GM18508 (cell line): ENCODE measurements around the gene TMEM235.
"Not testable (repeated sequence)": the region's sequence is repeated elsewhere in the genome, so short reads cannot be mapped to it uniquely, and the experiment has no call there.

Experiments
- ATAC-seq: cut with Tn5 transposase; IDR thresholded peaks from one replicate; pipeline ENCODE4 v1.9.1; 2021; ENCODE audit warnings: moderate number of reproducible peaks; ENCODE audit not compliant: insufficient read depth, unreplicated experiment

Gene TMEM235

GRCh38 chr17:78252701-78253635 lies 21.5 kb downstream of the TMEM235 start:
- no peak for ATAC-seq

- ATAC-seq = not testable (repeated sequence)
These were observed 22.2 kb downstream of the TMEM235 start for GRCh38 chr17:78253636-78253945.

- ATAC-seq = no peak
These were observed 22.7 kb downstream of the TMEM235 start for GRCh38 chr17:78253946-78254672.

- ATAC-seq = no peak
These were observed 23.7 kb downstream of the TMEM235 start for GRCh38 chr17:78255029-78255656.

- no peak for ATAC-seq
These were observed 24.7 kb downstream of the TMEM235 start for GRCh38 chr17:78255953-78256706.

- ATAC-seq = no peak
These were observed 25.5 kb downstream of the TMEM235 start for GRCh38 chr17:78256707-78257591.

- ATAC-seq = no peak
These were observed 26.4 kb downstream of the TMEM235 start for GRCh38 chr17:78257810-78258322.

- no peak for ATAC-seq
These were observed 27.1 kb downstream of the TMEM235 start for GRCh38 chr17:78258323-78259191.

- no peak for ATAC-seq
These were observed 27.7 kb downstream of the TMEM235 start for GRCh38 chr17:78259192-78259554.

- no peak for ATAC-seq
These were observed 31.8 kb downstream of the TMEM235 start for GRCh38 chr17:78263063-78263735.

- no peak for ATAC-seq
These were observed 32.4 kb downstream of the TMEM235 start for GRCh38 chr17:78263736-78264340.

GRCh38 chr17:78264590-78264989 lies 33.2 kb downstream of the TMEM235 start:
- no peak for ATAC-seq

- ATAC-seq = no peak
These were observed 33.7 kb downstream of the TMEM235 start for GRCh38 chr17:78265121-78265520.

- no peak for ATAC-seq
These were observed 34.8 kb downstream of the TMEM235 start for GRCh38 chr17:78266231-78266631.

- ATAC-seq = no peak
These were observed 35.3 kb downstream of the TMEM235 start for GRCh38 chr17:78266771-78267170.

GRCh38 chr17:78267253-78268073 lies 36.0 kb downstream of the TMEM235 start:
- ATAC-seq = no peak
